Ishikawa (cell line): ENCODE results near the gene TENT4A.

Source experiments
- EP300 ChIP-seq: IDR thresholded peaks from 2 replicates; pipeline ENCODE4 v1.6.1; 2012; ENCODE audit warnings: borderline replicate concordance
- RAD21 ChIP-seq: IDR thresholded peaks from 2 replicates; pipeline ENCODE4 v1.6.1; 2012; ENCODE audit warnings: low read depth
- TAF1 ChIP-seq: IDR thresholded peaks from 2 replicates; pipeline ENCODE4 v1.6.1; 2012; ENCODE audit warnings: low read depth, mild to moderate bottlenecking
- TEAD4 ChIP-seq: IDR thresholded peaks from 2 replicates; pipeline ENCODE4 v1.6.1; 2012

DNA sequence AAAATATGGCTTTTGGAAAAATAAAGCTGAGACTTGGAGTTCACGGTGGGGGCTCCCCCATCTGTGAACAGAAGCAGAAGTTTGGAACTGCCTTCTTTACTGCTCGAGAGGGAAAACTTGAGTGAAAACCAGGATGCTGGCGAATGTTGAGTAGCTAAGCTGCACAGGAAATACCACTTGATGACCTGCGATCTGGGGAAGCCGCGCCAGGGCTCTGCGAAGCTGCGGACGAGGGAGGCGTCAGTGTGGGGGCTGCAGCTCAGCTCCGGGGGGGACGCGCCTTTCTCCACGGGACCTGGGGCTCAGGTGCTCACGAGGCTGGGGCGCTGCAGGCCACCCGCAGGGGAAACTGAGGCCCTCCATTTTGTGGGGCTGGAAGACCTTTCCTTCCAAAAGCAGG lies 62.3 kb downstream of the TENT4A start:
- TF ChIP-seq EP300 (no peak), TAF1 (no peak), RAD21 (no peak), TEAD4 (no peak)
